Measurements from ENCODE around the gene VIL1. TPM values are rescaled to one million over a fixed set of nuclear protein-coding genes. Genes with fewer than 3 reads are reported as not detected.
A peak's percentile ranks its signal among the peaks of the same experiment; 100 is the strongest.

Gene VIL1
- total RNA-seq, 1 experiment from 2014 or later, result 4.2 TPM

GRCh38 chr2:218397820-218398436, 21.0 kb upstream of the VIL1 start:
- no peak overlapping the region for H2BK15ac ChIP-seq (ENCODE audit: low read depth, low read length)
- H3K4me2 ChIP-seq (ENCODE audit: insufficient read depth, insufficient read length, low read length), result peak overlapping the region; percentile 93
- no peak for TF ChIP-seq CTCF (conservative IDR thresholded peaks at IDR 0.05)
- peaks cover 34% of the 10 kb centered on the region for H3K23me2 ChIP-seq (ENCODE audit: insufficient read length, low read depth, low read length, poor library complexity, severe bottlenecking)
- peaks cover 26 to 44% of the 10 kb centered on the region in 2 experiments for H3K4me1 Mint-ChIP-seq
- H3K36me3 Mint-ChIP-seq (ENCODE audit: insufficient read depth in 1 of 3, low read depth in 3 of 3), result peaks cover 0 to 6% (median 5%) of the 10 kb centered on the region in 3 experiments; a peak in 3 of 7 replicates
- H3K14ac ChIP-seq (ENCODE audit: insufficient read depth, low read length), result no peak overlapping the region
- no peak overlapping the region for H2AFZ ChIP-seq (ENCODE audit: low read length)
- no peak overlapping the region for H3T11ph ChIP-seq (ENCODE audit: low read length)
- H3K4me1 ChIP-seq (ENCODE audit: insufficient read depth, low read length), result no peaks in the 10 kb centered on the region; the same call in 1 of the 2 replicates
- no peaks in the 10 kb centered on the region for H3K79me1 ChIP-seq (ENCODE audit: insufficient read depth, low read depth, low read length, poor library complexity, severe bottlenecking)
- no peaks in the 10 kb centered on the region for H4K20me1 ChIP-seq (ENCODE audit: control insufficient read depth, insufficient read depth, insufficient read length)
- H4K5ac ChIP-seq (ENCODE audit: insufficient read length, low read depth, low read length), result no peak overlapping the region
- no peaks in the 10 kb centered on the region for H3K79me2 ChIP-seq (ENCODE audit: insufficient read depth, low read length)
- peak; percentile 66 for DNase-seq
- H3K18ac ChIP-seq (ENCODE audit: insufficient read length, low read depth, low read length), result no peak overlapping the region
- H2BK120ac ChIP-seq (ENCODE audit: low read depth, low read length, poor library complexity, severe bottlenecking), result no peak overlapping the region
- peak overlapping the region; percentile 83 to 89 for H3K4me3 Mint-ChIP-seq
- H3K9ac ChIP-seq (ENCODE audit: extremely low read depth, insufficient read length, low read length), result no peak overlapping the region
- no peaks in the 10 kb centered on the region for H3K9me3 ChIP-seq (ENCODE audit: control insufficient read depth, low read depth, low read length)
- no peak overlapping the region for H2AK5ac ChIP-seq (ENCODE audit: insufficient read length, low read length)
- H3K27ac Mint-ChIP-seq, result no peak overlapping the region
- H3K9me3 Mint-ChIP-seq, result no peaks in the 10 kb centered on the region
- H3K23ac ChIP-seq (ENCODE audit: insufficient read length, low read depth, low read length), result no peak overlapping the region
- H3K27ac ChIP-seq (ENCODE audit: insufficient read length, low read depth, low read length), result no peak overlapping the region
- H4K91ac ChIP-seq (ENCODE audit: insufficient read length, low read depth, low read length), result no peak overlapping the region
- no peak overlapping the region for H2BK12ac ChIP-seq (ENCODE audit: insufficient read length, low read depth, low read length)
- peaks cover 20% of the 10 kb centered on the region for H3K27me3 ChIP-seq (ENCODE audit: insufficient read depth, low read length)
- no CpG with 5 or more reads among the region's 35 CpGs for WGBS (ENCODE audit: extremely low coverage, insufficient read length, low lambda C conversion rate)
- H4K8ac ChIP-seq (replicated peaks; ENCODE audit: insufficient read length, low read depth, low read length), result no peak overlapping the region
- H2BK20ac ChIP-seq (ENCODE audit: low read depth, low read length, poor library complexity, severe bottlenecking), result no peak overlapping the region
- H3K56ac ChIP-seq (ENCODE audit: insufficient read length, low read depth, low read length), result no peak overlapping the region
- H2BK5ac ChIP-seq (ENCODE audit: insufficient read length, low read length), result no peak overlapping the region
- H3K4ac ChIP-seq (ENCODE audit: low read depth, low read length), result no peak overlapping the region
- peaks cover 43% of the 10 kb centered on the region for H3K27me3 Mint-ChIP-seq (ENCODE audit: low read depth)

All from H9 (cell line).